B cell (primary cell): ENCODE measurements around the gene TNIK. TPM values are rescaled to one million over a fixed set of nuclear protein-coding genes. Genes with fewer than 3 reads are reported as not detected.

Experiments
- ATAC-seq: fragments of 200-7000 bp; cut with Tn5 transposase; one replicate; pipeline ENCODE4 v1.10.0; 2021; ENCODE audit warnings: low read depth, mild to moderate bottlenecking, moderate number of reproducible peaks, moderate library complexity
- CTCF ChIA-PET: fragments of 350-600 bp; sonication (Branson Sonifier 250); formaldehyde crosslinking; loops from one replicate; lab custom pipeline; 2021; ENCODE audit warnings: antibody characterized with exemption, inconsistent platforms; lab: Charles Lee
- POLR2A ChIA-PET: fragments of 350-600 bp; sonication (Branson Sonifier 250); formaldehyde crosslinking; loops from one replicate; lab custom pipeline; 2021; ENCODE audit warnings: antibody characterized with exemption; lab: Charles Lee
- DNase-seq: peaks from one replicate; pipeline ENCODE4 v3.0.0; 2013
- H2AFZ ChIP-seq: 2 replicates; pipeline ENCODE4 v1.6.1; 2012; ENCODE audit warnings: mild to moderate bottlenecking, low read depth, low read length; ENCODE audit not compliant: insufficient read depth, poor library complexity, severe bottlenecking
- H3K27ac ChIP-seq, 2 donors: 1 replicate in 1 of 2; 2 replicates in 1 of 2; pipeline ENCODE4 v1.5.1; 2012 to 2013; ENCODE audit warnings: low read length in 2 of 2, mild to moderate bottlenecking in 2 of 2, moderate library complexity in 1 of 2
- H3K27me3 ChIP-seq, 4 experiments: fragments of 200-600 bp in 1 of 4; sonication (generic) in 1 of 4; replicated peaks in 1 of 4; 1 replicate in 2 of 4; 2 replicates in 2 of 4; pipeline versions ENCODE4 v1.6.1 to v1.7.0; 2013 to 2016; ENCODE audit warnings: low read length in 3 of 4, mild to moderate bottlenecking in 2 of 4, mixed read lengths in 1 of 4, moderate library complexity in 1 of 4; ENCODE audit not compliant: insufficient read depth in 4 of 4, control insufficient read depth in 3 of 4; ENCODE audit errors: control extremely low read depth in 1 of 4
- H3K36me3 ChIP-seq, 2 experiments: replicated peaks in 1 of 2; 1 replicate in 1 of 2; 2 replicates in 1 of 2; pipeline versions ENCODE4 v1.6.1 to v1.7.1; 2013; ENCODE audit warnings: low read length in 1 of 2; ENCODE audit not compliant: insufficient read depth in 2 of 2, control insufficient read depth in 1 of 2; ENCODE audit errors: control extremely low read depth in 1 of 2, extremely low read depth in 1 of 2
- H3K4me1 ChIP-seq, 2 donors: fragments of 200-600 bp in 1 of 2; sonication (generic) in 1 of 2; 1 replicate in 1 of 2; 2 replicates in 1 of 2; pipeline versions ENCODE4 v1.5.1 to v1.6.1; 2013 to 2017; ENCODE audit warnings: low read length in 2 of 2; ENCODE audit not compliant: control insufficient read depth in 2 of 2, insufficient read depth in 2 of 2
- H3K4me2 ChIP-seq: replicated peaks from 2 replicates; pipeline ENCODE3; 2012; ENCODE audit warnings: mild to moderate bottlenecking, low read depth, low read length; ENCODE audit not compliant: poor library complexity, severe bottlenecking
- H3K4me3 ChIP-seq, 5 experiments: fragments of 200-600 bp in 1 of 5; sonication (generic) in 1 of 5; 1 replicate in 3 of 5; 2 replicates in 2 of 5; pipeline versions ENCODE4 v1.5.1 to v1.7.0; 2011 to 2016; ENCODE audit warnings: low read length in 4 of 5, mild to moderate bottlenecking in 4 of 5, low read depth in 2 of 5, control low read depth in 1 of 5, moderate library complexity in 1 of 5; ENCODE audit not compliant: insufficient read depth in 1 of 5; ENCODE audit errors: control extremely low read depth in 1 of 5, extremely low read depth in 1 of 5
- H3K79me2 ChIP-seq: fragments of 200-600 bp; sonication (generic); one replicate; pipeline ENCODE4 v1.6.0; 2016; ENCODE audit warnings: low read length; ENCODE audit not compliant: control insufficient read depth, insufficient read depth
- H3K9ac ChIP-seq: fragments of 200-600 bp; sonication (generic); 2 replicates; pipeline ENCODE4 v1.6.1; 2017; ENCODE audit warnings: mild to moderate bottlenecking, low read length, moderate library complexity
- H3K9me3 ChIP-seq, 3 donors: one replicate each; pipeline versions ENCODE4 v1.6.1 to v1.7.1; 2013; ENCODE audit warnings: low read length in 2 of 3; ENCODE audit not compliant: control insufficient read depth in 2 of 3, insufficient read depth in 1 of 3; ENCODE audit errors: control extremely low read depth in 1 of 3
- H4K20me1 ChIP-seq: 2 replicates; pipeline ENCODE4 v1.6.0; 2012; ENCODE audit warnings: mild to moderate bottlenecking, low read length; ENCODE audit not compliant: insufficient read depth, control insufficient read depth, poor library complexity, severe bottlenecking
- H3K27ac Mint-ChIP-seq: one replicate; pipeline ENCODE4 v1.8.0; 2021; ENCODE audit warnings: mixed read lengths
- H3K27me3 Mint-ChIP-seq: one replicate; pipeline ENCODE4 v1.8.0; 2021; ENCODE audit warnings: mixed read lengths
- H3K4me1 Mint-ChIP-seq: one replicate; pipeline ENCODE4 v1.8.0; 2021; ENCODE audit warnings: mixed read lengths
- H3K4me3 Mint-ChIP-seq: one replicate; pipeline ENCODE4 v1.8.0; 2021; ENCODE audit warnings: mixed read lengths
- H3K9me3 Mint-ChIP-seq: one replicate; pipeline ENCODE4 v1.8.0; 2022; ENCODE audit warnings: mixed read lengths; ENCODE audit not compliant: insufficient read depth
- CTCF ChIP-seq: fragments of 200-600 bp; IDR thresholded peaks from one replicate; pipeline ENCODE4 v1.8.0; 2022; ENCODE audit warnings: antibody characterized with exemption, mild to moderate bottlenecking
- EZH2 ChIP-seq: IDR thresholded peaks from 2 replicates; pipeline ENCODE4 v1.6.1; 2012; ENCODE audit warnings: borderline replicate concordance, low read depth, mild to moderate bottlenecking, moderate library complexity, low read length; ENCODE audit not compliant: insufficient read depth, poor library complexity, severe bottlenecking
- WGBS: methylation state at CpG from one replicate; pipeline ENCODE4 v1.1.5; 2013; ENCODE audit warnings: missing lambda C conversion rate; ENCODE audit not compliant: insufficient coverage; 5-methylcytosine and 5-hydroxymethylcytosine counted together
- intact Hi-C: fragments of 100-400 bp; cut with micrococcal nuclease; formaldehyde crosslinking; loops from one replicate; pipeline ENCODE4 v1.10.0; 2022
- polyA plus RNA-seq: library from polyadenylated mRNA; depleted of rRNA; stranded (reverse); fragments of >200 nt; gene quantifications from 2 replicates; pipeline ENCODE4 v1.2.3, GENCODE V29; 2012
- total RNA-seq, 2 donors: library from RNA; stranded (reverse); fragments of 120-200 nt in 1 of 2; gene quantifications; 1 replicate in 1 of 2; 2 replicates in 1 of 2; pipeline versions ENCODE4 v1.2.3 to v1.2.4, GENCODE V29; 2013 to 2022

TNIK gene
- total and polyA plus RNA-seq, 2 donors (not counting 1 experiment from before 2014, with no cell fraction given) = 0.66 to 7.7 TPM

- Histone ChIP-seq H3K27ac (no peak overlapping the region), H3K4me3 (no peak overlapping the region), H3K27me3 (no peaks in the 10 kb centered on the region), H3K79me2 (no peaks in the 10 kb centered on the region), H4K20me1 (no peaks in the 10 kb centered on the region), H3K36me3 (no peaks in the 10 kb centered on the region), H2AFZ (no peak overlapping the region), H3K9me3 (no peaks in the 10 kb centered on the region), H3K9ac (no peak overlapping the region), H3K4me2 (no peak overlapping the region), H3K4me1 (no peaks in the 10 kb centered on the region)
- Mint-ChIP-seq H3K4me3 (no peak overlapping the region), H3K4me1 (no peaks in the 10 kb centered on the region), H3K27me3 (peaks cover 4% of the 10 kb centered on the region), H3K9me3 (no peaks in the 10 kb centered on the region), H3K27ac (no peak overlapping the region)
- ChIA-PET CTCF (no interaction called here), POLR2A (no interaction called here)
- no peak for ATAC-seq
- intact Hi-C loops = no loop called here
- TF ChIP-seq CTCF (no peak), EZH2 (no peak)
- 94% methylated on average over 2 of the region's 3 CpGs for WGBS
- no peak for DNase-seq
Observed at GRCh38 chr3:171380711-171381425, 79.3 kb downstream of the TNIK start.

- 75% methylated on average over 4 of the region's 8 CpGs for WGBS
- no peaks in the 10 kb centered on the region for H3K9me3 Mint-ChIP-seq
- no peak overlapping the region for H3K4me2 ChIP-seq
- no peak overlapping the region for H3K27ac ChIP-seq
- DNase-seq = no peak
- H3K4me1 Mint-ChIP-seq = no peaks in the 10 kb centered on the region
- no peak overlapping the region for H2AFZ ChIP-seq
- H3K9me3 ChIP-seq = no peaks in the 10 kb centered on the region
- H3K27me3 ChIP-seq = no peaks in the 10 kb centered on the region
- H3K4me3 ChIP-seq = no peak overlapping the region
- intact Hi-C loops = no loop called here
- no peak overlapping the region for H3K4me3 Mint-ChIP-seq
- H3K36me3 ChIP-seq = no peaks in the 10 kb centered on the region
- H3K4me1 ChIP-seq = no peaks in the 10 kb centered on the region
- POLR2A ChIA-PET = no interaction called here
- no peaks in the 10 kb centered on the region for H3K79me2 ChIP-seq
- H3K27ac Mint-ChIP-seq = no peak overlapping the region
- no peaks in the 10 kb centered on the region for H4K20me1 ChIP-seq
- TF ChIP-seq CTCF = no peak
- TF ChIP-seq EZH2 = no peak
- ATAC-seq = no peak
- H3K27me3 Mint-ChIP-seq = peaks cover 4% of the 10 kb centered on the region
- H3K9ac ChIP-seq = no peak overlapping the region
- CTCF ChIA-PET = no interaction called here
Observed at GRCh38 chr3:171379961-171380483, 80.2 kb downstream of the TNIK start.
